HEK293T (cell line): ENCODE results near the gene URGCP.
"Not testable (repeated sequence)": the region's sequence is repeated elsewhere in the genome, so short reads cannot be mapped to it uniquely, and the experiment has no call there.

Experiments used
- CTCF ChIA-PET: fragments of 350-600 bp; formaldehyde crosslinking; extraction: SDS; loops from one replicate; lab custom pipeline; 2021; ENCODE audit warnings: antibody characterized with exemption, inconsistent platforms; lab: Yijun Ruan, JAX
- POLR2A ChIA-PET: fragments of 350-600 bp; formaldehyde crosslinking; extraction: SDS; loops from one replicate; lab custom pipeline; 2020; ENCODE audit warnings: antibody characterized with exemption, inconsistent platforms; lab: Yijun Ruan, JAX
- DNase-seq: peaks from one replicate; pipeline ENCODE4 v3.0.0; 2012; ENCODE audit warnings: mixed read lengths; ENCODE audit errors: extremely low spot score
- ARNT ChIP-seq: fragments of 450-650 bp; IDR thresholded peaks from 2 replicates; pipeline ENCODE4 v1.6.1; 2017; ENCODE audit warnings: mild to moderate bottlenecking
- BHLHE40 ChIP-seq: fragments of 450-650 bp; IDR thresholded peaks from 2 replicates; pipeline ENCODE4 v1.6.1; 2016; ENCODE audit warnings: mild to moderate bottlenecking, moderate library complexity, borderline replicate concordance
- CTBP1 ChIP-seq: fragments of 450-650 bp; IDR thresholded peaks from 2 replicates; pipeline ENCODE4 v1.6.1; 2016; ENCODE audit warnings: borderline replicate concordance
- ELF4 ChIP-seq: fragments of 450-650 bp; IDR thresholded peaks from 2 replicates; pipeline ENCODE4 v1.6.1; 2017; ENCODE audit warnings: antibody characterized with exemption
- FOXA1 ChIP-seq: fragments of 450-650 bp; IDR thresholded peaks from 2 replicates; pipeline ENCODE4 v1.6.1; 2016; ENCODE audit warnings: mild to moderate bottlenecking
- FOXK2 ChIP-seq: fragments of 450-650 bp; IDR thresholded peaks from 2 replicates; pipeline ENCODE4 v1.6.1; 2016; ENCODE audit warnings: mild to moderate bottlenecking
- FOXM1 ChIP-seq: fragments of 450-650 bp; IDR thresholded peaks from 2 replicates; pipeline ENCODE4 v1.6.1; 2017; ENCODE audit warnings: mild to moderate bottlenecking, borderline replicate concordance
- HDGF ChIP-seq: fragments of 450-650 bp; IDR thresholded peaks from 2 replicates; pipeline ENCODE4 v1.6.1; 2017; ENCODE audit warnings: antibody characterized with exemption, borderline replicate concordance
- L3MBTL2 ChIP-seq: fragments of 450-650 bp; conservative IDR thresholded peaks from 2 replicates; pipeline ENCODE4 v1.6.1; 2016; ENCODE audit warnings: mild to moderate bottlenecking
- LEF1 ChIP-seq: fragments of 450-650 bp; IDR thresholded peaks from 2 replicates; pipeline ENCODE4 v1.6.1; 2017; ENCODE audit warnings: mild to moderate bottlenecking, borderline replicate concordance
- NFRKB ChIP-seq: fragments of 450-650 bp; IDR thresholded peaks from 2 replicates; pipeline ENCODE4 v1.6.1; 2016; ENCODE audit warnings: mild to moderate bottlenecking, moderate library complexity
- SP1 ChIP-seq: fragments of 450-650 bp; IDR thresholded peaks from 2 replicates; pipeline ENCODE4 v1.6.1; 2017
- SUZ12 ChIP-seq: fragments of 450-650 bp; IDR thresholded peaks from 2 replicates; pipeline ENCODE4 v1.6.1; 2016; ENCODE audit warnings: mild to moderate bottlenecking
- TARDBP ChIP-seq: fragments of 450-650 bp; IDR thresholded peaks from 2 replicates; pipeline ENCODE4 v1.6.1; 2016
- ZNF384 ChIP-seq: fragments of 450-650 bp; IDR thresholded peaks from 2 replicates; pipeline ENCODE4 v1.6.1; 2016
- TF ChIP-seq, protein P1 (sequence below): fragments of 450-650 bp; IDR thresholded peaks from 2 replicates; pipeline ENCODE4 v1.6.1; 2016

The URGCP gene

DNA sequence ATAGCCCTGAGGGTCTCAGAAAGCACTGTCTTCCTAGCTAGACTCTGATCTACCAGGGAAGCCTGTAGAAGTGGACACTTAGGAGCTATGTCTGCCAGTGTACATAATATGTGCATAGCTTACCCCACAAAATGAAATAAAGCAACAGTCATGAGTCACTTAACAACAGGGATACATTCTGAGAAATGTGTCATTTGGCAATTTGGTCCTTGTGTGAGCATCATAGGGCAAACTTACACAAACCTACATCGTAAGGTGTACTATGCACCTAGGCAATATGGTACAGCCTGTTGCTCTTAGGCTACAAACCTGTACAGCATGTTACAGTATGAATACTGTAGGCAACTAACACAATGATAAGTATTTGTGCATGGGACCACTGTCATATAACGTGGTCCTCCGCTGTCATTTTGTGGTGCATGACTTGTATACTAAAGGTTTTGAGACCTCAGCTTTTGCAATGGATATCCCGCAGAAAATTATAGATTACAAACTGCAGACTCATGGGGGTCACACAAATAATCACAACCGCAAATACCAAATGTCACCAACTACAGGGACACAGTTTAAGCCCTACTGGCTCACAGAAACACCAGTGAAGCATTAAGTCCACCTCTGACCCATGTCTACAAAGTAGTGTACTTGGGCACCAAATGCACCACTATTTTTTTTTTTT lies 1.7 kb downstream of the URGCP start:
- ChIA-PET POLR2A (interaction anchor here (1.3 to 1.4 kb wide), 2 partner anchors 22 to 35 kb away, joined by 7 to 8 read pairs; partner anchors contain the start of genes MRPS24 and UBE2D4), CTCF (interaction anchor here (0.6 to 1.1 kb wide), 2 partner anchors 65 to 115 kb away, joined by 3 read pairs; no protein-coding TSS in a partner anchor)
- DNase-seq: no peak
- TF ChIP-seq LEF1 (no peak), SUZ12 (no peak), L3MBTL2 (no peak), FOXM1 (no peak), ZNF384 (no peak), ARNT (no peak), SP1 (no peak), CTBP1 (no peak), FOXA1 (no peak), TARDBP (no peak), BHLHE40 (no peak), NFRKB (no peak), FOXK2 (no peak)
- TF ChIP-seq, protein P1, sequence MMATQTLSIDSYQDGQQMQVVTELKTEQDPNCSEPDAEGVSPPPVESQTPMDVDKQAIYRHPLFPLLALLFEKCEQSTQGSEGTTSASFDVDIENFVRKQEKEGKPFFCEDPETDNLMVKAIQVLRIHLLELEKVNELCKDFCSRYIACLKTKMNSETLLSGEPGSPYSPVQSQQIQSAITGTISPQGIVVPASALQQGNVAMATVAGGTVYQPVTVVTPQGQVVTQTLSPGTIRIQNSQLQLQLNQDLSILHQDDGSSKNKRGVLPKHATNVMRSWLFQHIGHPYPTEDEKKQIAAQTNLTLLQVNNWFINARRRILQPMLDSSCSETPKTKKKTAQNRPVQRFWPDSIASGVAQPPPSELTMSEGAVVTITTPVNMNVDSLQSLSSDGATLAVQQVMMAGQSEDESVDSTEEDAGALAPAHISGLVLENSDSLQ: no peak

DNA sequence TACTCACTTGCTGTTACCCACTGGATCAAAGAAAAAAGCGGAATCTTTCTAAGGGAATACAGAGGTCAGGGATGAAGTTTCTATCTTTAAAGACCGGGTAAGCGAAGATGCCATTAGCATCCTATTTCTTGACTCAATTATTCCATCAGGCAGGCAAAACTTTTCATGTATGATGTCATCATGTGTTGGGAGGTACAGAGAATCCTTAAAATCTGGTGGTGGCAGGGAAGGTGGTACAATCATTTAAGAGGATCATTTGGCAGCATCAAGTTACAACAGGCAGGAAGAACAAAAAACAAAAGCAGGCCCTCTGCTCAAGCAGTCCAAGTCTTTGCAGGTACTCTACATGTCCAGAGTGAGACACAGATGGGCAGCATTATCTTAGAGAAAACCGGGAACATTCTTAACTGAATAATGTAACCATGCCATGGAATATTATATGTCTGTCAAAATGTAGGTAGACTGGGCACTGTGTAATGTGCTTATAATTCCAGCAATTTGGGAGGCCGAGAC lies 3.8 kb downstream of the URGCP start:
- TF ChIP-seq CTBP1 (no peak), LEF1 (no peak), FOXM1 (no peak), NFRKB (no peak), ELF4 (no peak), ARNT (no peak), HDGF (no peak), TARDBP (no peak), SUZ12 (no peak), FOXA1 (no peak), FOXK2 (no peak), ZNF384 (no peak), L3MBTL2 (no peak), SP1 (no peak), BHLHE40 (no peak)
- TF ChIP-seq, protein P1: no peak
- CTCF ChIA-PET: no interaction called here
- POLR2A ChIA-PET: no interaction called here
- no peak for DNase-seq

DNA sequence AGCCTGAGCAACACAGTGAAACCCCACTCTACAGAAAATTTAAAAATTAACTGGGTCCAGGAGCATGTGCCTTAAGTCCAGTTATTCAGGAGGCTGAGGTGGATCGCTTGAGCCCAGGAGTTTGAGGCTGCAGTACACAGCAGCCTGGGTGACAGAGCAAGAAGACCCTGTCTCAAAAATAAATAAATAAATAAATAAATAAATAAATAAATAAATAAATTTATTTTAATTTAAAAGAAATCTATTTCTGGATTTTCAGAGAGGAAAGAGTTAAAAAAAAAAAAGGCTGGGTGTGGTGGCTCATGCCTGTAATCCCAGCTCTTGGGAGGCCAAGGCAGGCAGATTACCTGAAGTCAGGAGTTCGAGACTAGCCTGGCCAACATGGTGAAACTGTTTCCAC lies 7.8 kb downstream of the URGCP start:
- POLR2A ChIA-PET, DNase-seq, CTCF ChIA-PET: not testable (repeated sequence)

DNA sequence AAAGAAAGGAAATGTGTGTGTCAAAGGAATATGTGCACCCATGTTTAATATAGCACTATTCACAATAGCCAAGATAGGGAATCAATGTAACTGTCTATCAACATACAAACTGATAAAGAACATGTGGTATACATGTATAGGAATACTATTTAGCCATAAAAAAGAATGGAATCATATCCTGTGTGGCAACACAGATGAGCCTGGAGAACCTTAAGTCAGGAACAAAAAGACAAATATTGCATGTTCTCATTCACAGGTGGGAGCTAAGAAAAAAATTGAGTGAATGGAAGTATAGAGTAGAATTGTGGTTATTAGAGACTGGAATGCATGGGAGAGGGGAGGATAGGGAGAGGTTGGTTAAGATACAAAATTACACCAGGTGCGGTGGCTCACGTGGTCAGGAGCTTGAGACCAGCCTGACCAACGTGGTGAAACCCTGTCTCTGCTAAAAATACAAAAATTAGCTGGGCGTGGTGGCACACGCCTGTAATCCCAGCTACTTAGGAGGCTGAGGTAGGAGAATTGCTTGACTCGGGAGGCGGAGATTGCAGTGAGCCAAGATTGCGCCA lies 10.5 kb downstream of the URGCP start:
- POLR2A ChIA-PET: no interaction called here

GRCh38 chr7:43891069-43891955 lies 15.1 kb downstream of the URGCP start:
- DNase-seq: no peak
- ChIA-PET POLR2A (interaction anchor here (1.2 to 1.9 kb wide), 2 partner anchors 16 to 22 kb away, joined by 3 to 6 read pairs; partner anchors contain the start of gene MRPS24), CTCF (interaction anchor here (0.6 kb wide), 1 partner anchor 12 kb away, joined by 3 read pairs; no protein-coding TSS in a partner anchor)
- TF ChIP-seq FOXK2: no peak

More for the DNA sequence above, 10.5 kb downstream of the URGCP start:
- DNase-seq: no peak
- no peak for TF ChIP-seq SUZ12
- TF ChIP-seq SP1: no peak
- no peak for TF ChIP-seq LEF1
- CTCF ChIA-PET: no interaction called here

DNA sequence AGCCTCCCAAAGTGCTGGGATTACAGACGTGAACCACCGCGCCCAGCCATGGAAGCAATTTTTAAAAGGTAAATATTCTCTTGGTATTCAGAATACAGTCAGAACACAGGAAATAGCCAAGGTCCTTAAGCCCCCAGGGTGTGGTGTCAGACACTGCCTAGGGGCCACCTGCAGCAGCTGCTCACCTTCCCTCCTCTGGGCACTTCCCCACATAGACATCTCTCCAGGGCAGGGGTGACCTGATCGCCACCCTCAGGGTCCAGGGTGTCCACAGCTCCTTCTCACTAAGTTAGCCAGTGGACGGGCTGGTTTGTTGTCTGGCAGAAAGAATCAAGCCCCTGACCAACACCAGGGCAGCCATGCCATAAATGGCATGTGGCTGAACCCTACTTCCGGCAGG lies 15.9 kb downstream of the URGCP start:
- DNase-seq: no peak
- POLR2A ChIA-PET: interaction anchor here (1.9 kb wide), 1 partner anchor 21 kb away, joined by 6 read pairs; the partner anchor contains the start of gene MRPS24
- CTCF ChIA-PET: no interaction called here
- TF ChIP-seq CTBP1 (no peak), ARNT (no peak), BHLHE40 (no peak), HDGF (no peak), ELF4 (no peak), LEF1 (no peak), NFRKB (no peak), FOXA1 (no peak), SUZ12 (no peak), FOXM1 (no peak), ZNF384 (no peak), L3MBTL2 (no peak)
